Osteocyte (in vitro differentiated cells): ENCODE measurements around the gene RBM46. TPM values are rescaled to one million over a fixed set of nuclear protein-coding genes. Genes with fewer than 3 reads are reported as not detected.

Source experiments
- DNase-seq: peaks from one replicate; pipeline ENCODE4 v3.0.0; 2021; ENCODE audit warnings: mixed read lengths; ENCODE audit not compliant: unreplicated experiment; ENCODE audit errors: extremely low spot score
- H3K27ac Mint-ChIP-seq: one replicate; pipeline ENCODE4 v1.8.0; 2021; ENCODE audit warnings: mild to moderate bottlenecking, mixed read lengths; ENCODE audit not compliant: unreplicated experiment
- H3K27me3 Mint-ChIP-seq: one replicate; pipeline ENCODE4 v1.8.0; 2021; ENCODE audit warnings: mixed read lengths; ENCODE audit not compliant: unreplicated experiment
- H3K36me3 Mint-ChIP-seq: one replicate; pipeline ENCODE4 v1.8.0; 2021; ENCODE audit warnings: mixed read lengths; ENCODE audit not compliant: unreplicated experiment
- H3K4me1 Mint-ChIP-seq: one replicate; pipeline ENCODE4 v1.8.0; 2021; ENCODE audit warnings: mixed read lengths; ENCODE audit not compliant: unreplicated experiment
- H3K4me3 Mint-ChIP-seq: one replicate; pipeline ENCODE4 v1.8.0; 2021; ENCODE audit warnings: mild to moderate bottlenecking, moderate library complexity, mixed read lengths; ENCODE audit not compliant: unreplicated experiment
- H3K9me3 Mint-ChIP-seq: one replicate; pipeline ENCODE4 v1.8.0; 2021; ENCODE audit warnings: mixed read lengths; ENCODE audit not compliant: unreplicated experiment
- total RNA-seq: library from RNA; stranded (reverse); gene quantifications from 2 replicates; pipeline ENCODE4 v1.2.1, GENCODE V29; 2021
- TF ChIP-seq, protein P1 (sequence below): fragments of 200-600 bp; sonication (generic); IDR thresholded peaks from 2 replicates; pipeline ENCODE4 v1.5.0; 2021; ENCODE audit warnings: antibody characterized with exemption, mild to moderate bottlenecking, moderate library complexity

The RBM46 gene
- total RNA-seq, 1 donor from 2014 or later = not detected

GRCh38 chr4:154744341-154744926 lies 36.6 kb upstream of the RBM46 start:
- Mint-ChIP-seq H3K27me3 (peaks cover 84% of the 10 kb centered on the region), H3K9me3 (no peaks in the 10 kb centered on the region), H3K4me1 (peaks cover 28% of the 10 kb centered on the region), H3K4me3 (peak overlapping the region; percentile 69), H3K27ac (no peak overlapping the region), H3K36me3 (no peaks in the 10 kb centered on the region)
- TF ChIP-seq, protein P1, sequence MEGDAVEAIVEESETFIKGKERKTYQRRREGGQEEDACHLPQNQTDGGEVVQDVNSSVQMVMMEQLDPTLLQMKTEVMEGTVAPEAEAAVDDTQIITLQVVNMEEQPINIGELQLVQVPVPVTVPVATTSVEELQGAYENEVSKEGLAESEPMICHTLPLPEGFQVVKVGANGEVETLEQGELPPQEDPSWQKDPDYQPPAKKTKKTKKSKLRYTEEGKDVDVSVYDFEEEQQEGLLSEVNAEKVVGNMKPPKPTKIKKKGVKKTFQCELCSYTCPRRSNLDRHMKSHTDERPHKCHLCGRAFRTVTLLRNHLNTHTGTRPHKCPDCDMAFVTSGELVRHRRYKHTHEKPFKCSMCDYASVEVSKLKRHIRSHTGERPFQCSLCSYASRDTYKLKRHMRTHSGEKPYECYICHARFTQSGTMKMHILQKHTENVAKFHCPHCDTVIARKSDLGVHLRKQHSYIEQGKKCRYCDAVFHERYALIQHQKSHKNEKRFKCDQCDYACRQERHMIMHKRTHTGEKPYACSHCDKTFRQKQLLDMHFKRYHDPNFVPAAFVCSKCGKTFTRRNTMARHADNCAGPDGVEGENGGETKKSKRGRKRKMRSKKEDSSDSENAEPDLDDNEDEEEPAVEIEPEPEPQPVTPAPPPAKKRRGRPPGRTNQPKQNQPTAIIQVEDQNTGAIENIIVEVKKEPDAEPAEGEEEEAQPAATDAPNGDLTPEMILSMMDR = no peak
- DNase-seq = no peak

GRCh38 chr4:154757713-154758112 lies 23.4 kb upstream of the RBM46 start:
- Mint-ChIP-seq H3K4me1 (no peaks in the 10 kb centered on the region), H3K9me3 (no peaks in the 10 kb centered on the region), H3K36me3 (no peaks in the 10 kb centered on the region), H3K27ac (no peak overlapping the region), H3K4me3 (no peak overlapping the region), H3K27me3 (no peaks in the 10 kb centered on the region)
- DNase-seq = no peak
- TF ChIP-seq, protein P1 = no peak

- no peak overlapping the region for H3K4me3 Mint-ChIP-seq
- TF ChIP-seq, protein P1 = no peak
- H3K27ac Mint-ChIP-seq = no peak overlapping the region
- H3K4me1 Mint-ChIP-seq = no peaks in the 10 kb centered on the region
- H3K27me3 Mint-ChIP-seq = no peaks in the 10 kb centered on the region
- no peak for DNase-seq
- no peaks in the 10 kb centered on the region for H3K36me3 Mint-ChIP-seq
- no peaks in the 10 kb centered on the region for H3K9me3 Mint-ChIP-seq
Measured at GRCh38 chr4:154760895-154761294, 20.2 kb upstream of the RBM46 start.

DNA sequence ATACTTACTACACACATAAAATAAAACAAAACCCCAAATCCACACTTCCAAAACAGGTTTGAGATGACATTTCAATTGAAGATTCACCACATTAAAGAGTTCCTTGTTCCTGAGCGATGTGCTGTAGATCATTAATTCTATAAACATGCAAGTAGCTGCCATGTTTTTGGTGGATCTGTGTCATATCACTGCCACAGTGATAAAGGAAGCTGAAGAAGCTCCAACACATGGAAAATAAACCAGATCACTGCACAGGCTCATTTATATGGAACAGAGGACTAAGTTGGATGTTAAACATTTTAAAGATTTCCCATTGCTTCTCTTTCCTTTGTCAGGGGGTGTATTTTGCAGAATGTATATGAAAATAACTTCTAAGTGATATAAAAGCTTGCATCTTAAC lies 2.8 kb upstream of the RBM46 start:
- TF ChIP-seq, protein P1 = no peak
- no peaks in the 10 kb centered on the region for H3K36me3 Mint-ChIP-seq
- no peak overlapping the region for H3K4me3 Mint-ChIP-seq
- H3K4me1 Mint-ChIP-seq = no peaks in the 10 kb centered on the region
- DNase-seq = no peak
- peaks cover 3% of the 10 kb centered on the region for H3K27me3 Mint-ChIP-seq
- H3K9me3 Mint-ChIP-seq = peaks cover 4% of the 10 kb centered on the region
- no peak overlapping the region for H3K27ac Mint-ChIP-seq

- TF ChIP-seq, protein P1 = peak; percentile 58
- Mint-ChIP-seq H3K4me1 (no peaks in the 10 kb centered on the region), H3K27ac (no peak overlapping the region), H3K9me3 (no peaks in the 10 kb centered on the region), H3K4me3 (no peak overlapping the region), H3K36me3 (no peaks in the 10 kb centered on the region), H3K27me3 (peaks cover 4% of the 10 kb centered on the region)
- DNase-seq = no peak
Measured at GRCh38 chr4:154779362-154779947, 1.6 kb upstream of the RBM46 start.
